SK-N-SH treated with all-trans-retinoic acid at 6 μM for 48 hours (cell line): ENCODE measurements around the gene EXOC1.

Experiments used
- ATAC-seq: fragments of 200-7000 bp; cut with Tn5 transposase; 3 replicates; pipeline ENCODE4 v1.9.1; 2020; ENCODE audit warnings: mild to moderate bottlenecking, moderate library complexity
- ARNTL ChIP-seq: fragments of 450-650 bp; formaldehyde crosslinking; IDR thresholded peaks from 2 replicates; pipeline ENCODE4 v1.5.0; 2020; ENCODE audit warnings: low read depth, mild to moderate bottlenecking, moderate library complexity, borderline replicate concordance
- BACH2 ChIP-seq: fragments of 250-450 bp; sonication (Bioruptor Pico); IDR thresholded peaks from 2 replicates; pipeline ENCODE4 v1.9.0; 2021; ENCODE audit warnings: mild to moderate bottlenecking, borderline replicate concordance
- CREB5 ChIP-seq: fragments of 250-450 bp; sonication (Bioruptor Pico); IDR thresholded peaks from 2 replicates; pipeline ENCODE4 v1.5.1; 2020; ENCODE audit warnings: low read depth, mild to moderate bottlenecking, moderate library complexity
- CSDC2 ChIP-seq: fragments of 250-450 bp; sonication (Bioruptor Pico); IDR thresholded peaks from 2 replicates; pipeline ENCODE4 v1.5.0; 2020; ENCODE audit warnings: mild to moderate bottlenecking, moderate library complexity
- CSRNP3 ChIP-seq: fragments of 250-450 bp; sonication (Bioruptor Pico); IDR thresholded peaks from 2 replicates; pipeline ENCODE4 v1.5.1; 2021; ENCODE audit warnings: mild to moderate bottlenecking, moderate library complexity
- ESRRG ChIP-seq: fragments of 250-450 bp; sonication (Bioruptor Pico); IDR thresholded peaks from 2 replicates; pipeline ENCODE4 v1.6.1; 2021; ENCODE audit warnings: mild to moderate bottlenecking
- GLIS3 ChIP-seq: fragments of 250-450 bp; sonication (Bioruptor Pico); IDR thresholded peaks from 2 replicates; pipeline ENCODE4 v1.5.0; 2020; ENCODE audit warnings: mild to moderate bottlenecking, moderate library complexity
- ISL1 ChIP-seq: fragments of 250-450 bp; sonication (Bioruptor Pico); IDR thresholded peaks from 2 replicates; pipeline ENCODE4 v2.1.2; 2022; ENCODE audit warnings: mild to moderate bottlenecking, moderate library complexity
- PATZ1 ChIP-seq: fragments of 250-450 bp; sonication (Bioruptor Pico); IDR thresholded peaks from 2 replicates; pipeline ENCODE4 v1.8.0; 2020; ENCODE audit warnings: mild to moderate bottlenecking, moderate library complexity, borderline replicate concordance
- POU6F1 ChIP-seq: fragments of 250-450 bp; sonication (Bioruptor Pico); IDR thresholded peaks from 2 replicates; pipeline ENCODE4 v1.8.0; 2021; ENCODE audit warnings: low read depth, mild to moderate bottlenecking, moderate library complexity, borderline replicate concordance
- PPARA ChIP-seq: fragments of 250-450 bp; sonication (Bioruptor Pico); IDR thresholded peaks from 2 replicates; pipeline ENCODE4 v1.5.0; 2020; ENCODE audit warnings: mild to moderate bottlenecking, borderline replicate concordance
- RARB ChIP-seq: fragments of 250-450 bp; sonication (Bioruptor Pico); IDR thresholded peaks from 2 replicates; pipeline ENCODE4 v1.8.0; 2021; ENCODE audit warnings: mild to moderate bottlenecking, moderate library complexity
- TCF4 ChIP-seq: fragments of 250-450 bp; sonication (Bioruptor Pico); IDR thresholded peaks from 2 replicates; pipeline ENCODE4 v1.8.0; 2021; ENCODE audit warnings: mild to moderate bottlenecking, moderate library complexity, borderline replicate concordance
- TSHZ2 ChIP-seq: fragments of 250-450 bp; sonication (Bioruptor Pico); IDR thresholded peaks from 2 replicates; pipeline ENCODE4 v1.5.0; 2020; ENCODE audit warnings: mild to moderate bottlenecking, moderate library complexity
- ZC3H10 ChIP-seq: fragments of 250-450 bp; sonication (Bioruptor Pico); IDR thresholded peaks from 2 replicates; pipeline ENCODE4 v1.5.1; 2021; ENCODE audit warnings: mild to moderate bottlenecking, moderate library complexity
- ZFP3 ChIP-seq: fragments of 250-450 bp; sonication (Bioruptor Pico); IDR thresholded peaks from 2 replicates; pipeline ENCODE4 v1.5.0; 2020; ENCODE audit warnings: mild to moderate bottlenecking, moderate library complexity
- ZNF70 ChIP-seq: fragments of 450-650 bp; formaldehyde crosslinking; IDR thresholded peaks from 2 replicates; pipeline ENCODE4 v1.5.0; 2020; ENCODE audit warnings: mild to moderate bottlenecking, moderate library complexity
- ZNF8 ChIP-seq: fragments of 450-650 bp; formaldehyde crosslinking; IDR thresholded peaks from 2 replicates; pipeline ENCODE4 v1.5.0; 2020; ENCODE audit warnings: mild to moderate bottlenecking, moderate library complexity

EXOC1 gene

GRCh38 chr4:55880652-55881280, 27.3 kb downstream of the EXOC1 start:
- no peak for ATAC-seq
- no peak for TF ChIP-seq ZNF8 (CRISPR knock-in tag)
- TF ChIP-seq ARNTL = no peak
- no peak for TF ChIP-seq POU6F1 (CRISPR knock-in tag)
- no peak for TF ChIP-seq PPARA (CRISPR knock-in tag)
- no peak for TF ChIP-seq GLIS3 (CRISPR knock-in tag)
- no peak for TF ChIP-seq ZFP3 (CRISPR knock-in tag)
- TF ChIP-seq ZNF70 (CRISPR knock-in tag) = no peak

GRCh38 chr4:55884093-55884850, 30.8 kb downstream of the EXOC1 start:
- ATAC-seq = no peak
- TF ChIP-seq ZC3H10 (CRISPR knock-in tag) (no peak), CSDC2 (CRISPR knock-in tag) (no peak), BACH2 (CRISPR knock-in tag) (no peak), CSRNP3 (no peak), ZFP3 (CRISPR knock-in tag) (no peak), TSHZ2 (CRISPR knock-in tag) (no peak), RARB (CRISPR knock-in tag) (no peak)

GRCh38 chr4:55884851-55885219, 31.4 kb downstream of the EXOC1 start:
- ATAC-seq = no peak
- no peak for TF ChIP-seq ESRRG (CRISPR knock-in tag)
- no peak for TF ChIP-seq CSRNP3
- TF ChIP-seq CREB5 = no peak
- TF ChIP-seq ZFP3 (CRISPR knock-in tag) = no peak
- no peak for TF ChIP-seq ZNF70 (CRISPR knock-in tag)
- no peak for TF ChIP-seq PATZ1 (CRISPR knock-in tag)
- no peak for TF ChIP-seq TCF4 (CRISPR knock-in tag)
- TF ChIP-seq TSHZ2 (CRISPR knock-in tag) = no peak
- no peak for TF ChIP-seq BACH2 (CRISPR knock-in tag)
- no peak for TF ChIP-seq GLIS3 (CRISPR knock-in tag)
- no peak for TF ChIP-seq ISL1
- TF ChIP-seq PPARA (CRISPR knock-in tag) = no peak
